ENCODE results near the gene TNFSF12. TPM values are rescaled to one million over a fixed set of nuclear protein-coding genes. Genes with fewer than 3 reads are reported as not detected.

Gene TNFSF12
- polyA plus RNA-seq, 1 of the 3 experiments (the other 2 are of a cell fraction): 47.6 TPM

GRCh38 chr17:7544911-7545310, 3.9 kb upstream of the TNFSF12 start:
- Histone ChIP-seq H3K79me2 (ENCODE audit: insufficient read depth) (no peaks in the 10 kb centered on the region), H3K4me1 (ENCODE audit: control insufficient read depth in 1 of 2, insufficient read depth in 2 of 2, low read depth in 1 of 2, low read length in 1 of 2) (peaks cover 0 to 8% of the 10 kb centered on the region in 2 experiments; a peak in 1 of 4 replicates), H3F3A (replicated peaks; ENCODE audit: insufficient read depth) (no peaks in the 10 kb centered on the region), H3K9me3 (no peaks in the 10 kb centered on the region), H3K27ac (ENCODE audit: low read depth in 2 of 2, low read length in 1 of 2) (no peak overlapping the region), H3K4me3 (ENCODE audit: low read depth in 2 of 2, low read length in 1 of 2) (no peak overlapping the region), H3K27me3 (ENCODE audit: insufficient read depth) (no peaks in the 10 kb centered on the region; the same call in 1 of the 2 replicates), H3K4me2 (no peak overlapping the region), H4K20me1 (ENCODE audit: insufficient read depth) (no peaks in the 10 kb centered on the region), H2AFZ (ENCODE audit: low read depth) (no peak overlapping the region), H3K9ac (no peak overlapping the region), H3K9me2 (no peaks in the 10 kb centered on the region), H3K36me3 (replicated peaks in 1 of 2; ENCODE audit: control insufficient read depth in 1 of 2, insufficient read depth in 2 of 2, low read length in 1 of 2) (no peaks in the 10 kb centered on the region)
- ChIA-PET POLR2A (no interaction called here), CTCF (interaction anchor here (1.0 to 1.4 kb wide), 3 partner anchors 21 to 90 kb away, joined by 3 to 5 read pairs (median 3); no protein-coding TSS in a partner anchor)
- no peak for DNase-seq
- WGBS (ENCODE audit: low lambda C conversion rate): 70% methylated on average over 6 of the region's 6 CpGs
- no peak for TF ChIP-seq MXI1 (IDR thresholded peaks at IDR 0.05; ENCODE audit: low read depth, low read length)
- no peak for TF ChIP-seq FOSL2 (IDR thresholded peaks at IDR 0.05; ENCODE audit: borderline replicate concordance, low read depth)
- TF ChIP-seq USF1 (IDR thresholded peaks at IDR 0.05; ENCODE audit: borderline replicate concordance, low read depth): no peak
- no peak for TF ChIP-seq YY1 (IDR thresholded peaks at IDR 0.05; ENCODE audit: low read depth)
- no peak for TF ChIP-seq POLR2AphosphoS5 (IDR thresholded peaks at IDR 0.05; ENCODE audit: low read depth, low read length)
- no peak for TF ChIP-seq GABPA (IDR thresholded peaks at IDR 0.05; ENCODE audit: low read depth)
- no peak for TF ChIP-seq ZBTB33 (IDR thresholded peaks at IDR 0.05; ENCODE audit: borderline replicate concordance, low read depth)
- TF ChIP-seq NRF1 (IDR thresholded peaks at IDR 0.05; ENCODE audit: low read depth, low read length): no peak
- no peak for TF ChIP-seq CHD2 (IDR thresholded peaks at IDR 0.05; ENCODE audit: low read length, partially characterized antibody)
- TF ChIP-seq PBX3 (IDR thresholded peaks at IDR 0.05): no peak
- no peak for TF ChIP-seq TCF12 (IDR thresholded peaks at IDR 0.05)
- no peak for TF ChIP-seq NFIC (IDR thresholded peaks at IDR 0.05; ENCODE audit: borderline replicate concordance)
- no peak for TF ChIP-seq RAD21 (IDR thresholded peaks at IDR 0.05; ENCODE audit: low read length)
- TF ChIP-seq JUND (IDR thresholded peaks at IDR 0.05): no peak
- TF ChIP-seq CTCF (IDR thresholded peaks at IDR 0.05): no peak
- TF ChIP-seq SMC3 (IDR thresholded peaks at IDR 0.05; ENCODE audit: low read depth, low read length): no peak
- no peak for TF ChIP-seq RFX5 (IDR thresholded peaks at IDR 0.05; ENCODE audit: low read length)
